Kasumi-1 (cell line): Measurements from ENCODE around the gene RAI14.
A peak's percentile ranks its signal among the peaks of the same experiment; 100 is the strongest.

ENCODE experiments used
- DNase-seq, 2 experiments: peaks; one replicate each; lab custom pipeline; 2025; lab: John Stamatoyannopoulos, UW

RAI14 gene

DNA sequence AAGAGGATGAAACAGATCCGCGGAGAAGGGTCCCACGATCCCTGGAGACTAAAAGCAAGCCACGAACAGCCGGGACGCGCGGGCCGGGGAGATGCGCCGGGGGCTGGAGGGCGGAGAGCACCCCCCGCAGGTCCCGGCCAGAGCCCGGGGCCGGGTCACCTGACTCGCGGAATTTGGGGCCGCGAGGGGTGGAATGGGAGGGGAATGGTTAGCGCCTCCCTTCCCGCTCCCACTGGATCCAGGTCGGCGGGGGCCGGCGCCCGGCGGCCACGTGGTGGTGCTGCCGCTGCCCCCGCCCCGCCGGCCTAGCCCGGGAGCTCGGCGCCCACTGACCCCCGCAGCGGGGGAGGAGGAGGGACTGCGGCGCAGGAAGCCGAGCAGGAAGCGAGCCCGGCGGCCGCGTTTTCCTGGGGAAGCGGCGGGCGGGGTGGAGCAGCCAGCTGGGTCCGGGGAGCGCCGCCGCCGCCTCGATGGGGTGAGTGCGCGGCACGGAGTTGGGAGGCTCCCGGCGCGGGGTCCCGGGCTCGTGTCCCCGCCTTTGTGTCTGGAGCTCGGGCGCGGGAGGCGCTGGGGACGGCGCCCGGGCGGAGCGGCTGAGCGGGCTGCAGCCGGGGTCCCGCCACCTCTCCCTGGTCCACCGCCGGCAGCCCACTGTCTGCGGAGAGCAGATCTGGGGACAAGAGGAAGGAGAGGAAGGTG, at the start of gene RAI14:
TSS of gene RAI14 (plus strand) at position 328 of the 699 bp plus-strand sequence. CDS start 30,592 bp downstream, outside the sequence.
- peak in 1 of 2 experiments; percentile 32 for DNase-seq

GRCh38 chr5:34608368-34608767, 47.8 kb upstream of the RAI14 start:
- DNase-seq: no peak

DNA sequence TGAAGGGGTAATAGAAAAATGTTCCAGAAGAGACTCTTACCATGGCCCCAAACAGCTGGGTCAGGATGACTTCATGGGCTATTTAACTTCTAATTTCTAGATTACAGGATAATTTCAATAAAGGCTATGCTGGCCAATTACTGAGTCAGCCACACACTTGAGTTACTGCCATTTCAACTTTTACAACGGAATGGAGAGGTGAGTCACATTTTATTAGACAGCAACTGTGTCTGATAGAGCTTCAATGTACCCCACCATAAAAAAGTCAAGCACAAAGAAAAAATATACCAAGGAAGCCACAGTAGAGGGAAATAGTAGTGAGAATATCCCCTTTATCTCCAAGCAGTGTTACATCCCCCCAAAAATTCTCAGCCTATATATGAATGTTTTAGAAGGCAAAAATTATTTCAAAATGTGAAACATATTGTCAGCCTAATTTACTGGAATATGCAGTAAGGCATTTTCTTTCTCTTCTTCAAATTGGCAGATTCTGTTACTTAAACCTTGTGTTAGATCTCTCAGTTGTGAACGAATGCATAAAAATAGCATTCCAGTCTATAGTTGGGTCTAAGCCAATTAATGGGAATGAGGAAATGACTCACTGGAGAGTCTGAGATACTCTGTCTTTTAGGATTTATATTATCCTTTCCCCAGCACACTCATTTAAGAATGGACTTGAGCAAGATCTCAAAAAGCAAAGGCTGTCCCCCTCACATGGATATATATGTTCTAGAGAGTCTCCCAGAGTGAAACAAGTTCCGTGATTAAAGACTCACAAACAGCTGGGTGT, 47.1 kb upstream of the RAI14 start:
- DNase-seq: peak in 1 of 2 experiments; percentile 1

DNA sequence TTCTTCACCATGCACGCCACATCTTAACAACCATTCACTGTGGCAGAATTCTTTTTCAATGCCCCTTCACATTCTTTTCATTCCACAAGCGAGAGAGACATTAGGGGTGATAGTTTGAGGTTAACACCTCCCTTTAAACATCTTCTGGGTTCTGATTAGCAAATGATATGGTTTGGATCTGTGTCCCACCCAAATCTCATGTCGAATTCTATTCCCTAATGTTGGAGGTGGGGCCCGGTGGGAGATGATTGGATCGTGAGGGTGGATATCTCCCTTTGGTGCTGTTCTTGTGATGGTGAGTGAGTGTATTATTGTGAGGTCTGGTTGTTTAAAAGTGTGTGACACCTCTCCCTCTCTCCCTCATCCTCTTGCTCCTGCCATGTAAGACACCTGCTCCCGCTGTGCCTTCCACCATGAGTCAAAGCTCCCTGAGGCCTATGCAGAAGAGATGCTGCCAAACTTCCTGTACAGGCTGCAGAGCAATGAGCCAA, 46.1 kb upstream of the RAI14 start:
- no peak for DNase-seq

- DNase-seq: no peak
Measured at GRCh38 chr5:34610546-34610945, 45.6 kb upstream of the RAI14 start.

DNA sequence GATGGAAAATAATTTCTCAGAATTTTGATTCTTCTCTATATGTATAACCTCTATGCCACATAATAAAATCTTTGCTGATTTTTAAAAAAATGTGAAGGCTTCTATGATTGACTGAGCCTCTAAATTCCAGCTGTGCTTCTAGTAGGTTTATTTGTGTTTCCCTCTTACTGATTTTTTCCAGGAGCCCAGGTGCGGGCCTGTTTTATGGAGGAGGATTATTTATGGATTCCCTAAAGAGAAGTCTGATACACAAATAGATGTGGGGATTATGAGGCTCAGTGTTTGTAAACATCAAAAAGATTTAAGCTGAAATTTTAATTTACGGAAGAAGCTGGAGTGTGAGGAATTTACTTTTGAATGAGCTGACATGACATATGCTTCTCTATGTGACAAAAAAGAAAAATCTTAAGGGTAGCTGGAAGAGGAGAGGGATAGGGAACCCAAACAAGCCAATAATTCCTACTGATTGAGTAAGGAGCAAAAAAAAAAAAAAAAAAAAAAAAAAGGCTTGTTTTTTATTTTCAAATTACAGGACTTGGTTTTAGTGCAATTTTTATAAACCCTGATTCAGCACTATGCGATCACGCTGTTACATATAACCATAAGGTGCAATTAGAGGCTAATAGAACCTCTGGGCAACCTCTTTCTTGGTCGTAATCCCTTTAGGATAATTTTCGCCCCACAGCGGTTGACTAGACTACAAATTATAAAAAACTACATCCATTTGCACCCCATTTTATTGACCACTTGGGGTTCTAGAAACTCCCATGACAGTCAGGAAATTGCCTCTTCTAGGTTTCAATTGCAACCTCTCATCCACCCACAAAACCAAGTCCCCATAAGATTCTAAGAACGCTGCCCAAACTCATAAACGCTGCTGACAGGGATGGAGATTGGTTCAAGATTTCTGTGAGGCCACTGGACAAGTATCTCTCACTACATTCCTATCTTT, 44.4 kb upstream of the RAI14 start:
- no peak for DNase-seq

DNA sequence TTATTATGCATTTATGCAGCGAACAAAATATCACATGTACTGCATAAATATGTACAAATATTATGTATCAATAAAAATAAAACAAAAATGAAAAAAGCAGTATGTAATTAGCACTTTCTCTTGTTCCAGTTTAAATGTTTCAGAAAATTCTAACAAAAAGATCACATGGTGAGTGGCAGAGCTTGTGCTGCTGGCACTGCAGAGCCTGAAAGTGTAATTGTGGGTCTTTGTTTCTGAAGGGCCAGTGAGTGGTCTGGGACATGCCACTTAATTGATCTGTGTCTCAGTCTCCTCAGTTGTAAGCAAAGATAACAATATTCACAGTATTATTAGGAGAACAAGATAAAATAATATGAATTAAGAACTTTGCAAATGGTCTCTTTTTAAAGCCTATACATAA, 39.5 kb upstream of the RAI14 start:
- DNase-seq: no peak

DNA sequence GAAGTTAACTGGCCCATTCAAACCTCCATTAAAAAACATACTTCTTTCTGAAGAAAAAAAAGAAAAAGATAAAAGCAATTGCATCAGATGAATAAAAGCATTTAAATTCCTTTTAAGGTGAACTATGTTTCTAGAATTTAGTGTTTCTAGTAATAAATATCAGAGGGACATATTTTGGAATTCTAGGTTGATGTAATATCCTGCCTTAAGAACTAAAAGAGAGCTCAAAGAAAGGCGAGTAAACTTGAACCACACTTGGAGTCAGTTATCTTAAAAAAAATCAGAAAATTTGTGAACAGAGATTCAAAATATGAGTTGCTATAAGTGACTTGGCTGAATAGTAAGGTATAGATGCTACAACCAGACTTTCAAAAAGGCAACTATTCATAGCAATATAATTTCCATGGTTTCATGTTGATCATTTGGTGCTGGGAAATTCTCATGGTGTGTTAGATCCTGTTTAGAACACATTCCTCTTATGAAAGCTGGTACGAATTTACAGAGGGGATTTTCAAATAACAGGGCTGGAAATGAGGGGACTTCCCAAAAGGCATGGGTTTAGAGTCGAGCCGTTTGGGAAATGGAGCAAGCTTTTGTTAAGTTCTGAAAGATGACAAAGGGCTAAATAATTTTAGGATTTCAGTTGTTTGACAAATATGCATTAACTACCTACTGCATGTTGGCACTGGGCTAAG, 37.6 kb upstream of the RAI14 start:
- DNase-seq: no peak

DNA sequence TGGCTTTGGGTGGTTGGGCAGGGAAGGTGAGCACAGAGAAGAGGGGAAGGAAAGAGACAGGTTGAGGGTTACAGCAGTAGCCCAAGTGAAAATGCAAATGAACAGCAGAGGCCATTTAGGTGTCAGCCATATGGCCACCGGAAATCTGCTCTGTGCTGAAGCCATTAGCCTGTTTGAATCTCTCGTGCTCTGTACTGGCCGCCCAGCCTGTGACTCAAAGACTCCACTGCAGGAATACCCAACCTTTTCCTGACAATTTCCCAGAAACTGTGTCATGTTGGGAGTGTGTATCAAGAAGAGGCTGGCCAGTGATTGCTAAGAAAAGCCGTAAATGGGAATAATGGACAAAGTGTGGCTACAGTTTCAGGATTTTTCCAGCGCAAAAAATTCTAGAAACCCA, 35.9 kb upstream of the RAI14 start:
- DNase-seq: no peak

GRCh38 chr5:34621277-34622097, 34.6 kb upstream of the RAI14 start:
- no peak for DNase-seq

DNA sequence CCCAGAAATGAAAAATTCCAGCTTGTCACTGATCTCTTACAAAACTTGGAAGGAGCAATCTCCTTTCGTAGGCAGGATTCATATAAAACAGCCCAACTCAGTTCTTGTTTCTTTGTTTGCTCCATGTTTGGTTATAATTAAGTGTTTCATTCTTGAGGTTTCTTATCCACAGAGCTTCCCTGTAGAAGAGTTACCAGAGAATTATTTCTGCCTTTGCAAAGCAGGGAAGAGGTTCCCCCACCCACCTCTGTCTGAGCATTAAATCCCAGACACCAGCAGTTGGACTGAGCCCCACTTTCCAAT, 34.1 kb upstream of the RAI14 start:
- DNase-seq: no peak

- DNase-seq: no peak
Measured at GRCh38 chr5:34624691-34625090, 31.4 kb upstream of the RAI14 start.

GRCh38 chr5:34625246-34625645, 30.9 kb upstream of the RAI14 start:
- DNase-seq: no peak

GRCh38 chr5:34626036-34626435, 30.1 kb upstream of the RAI14 start:
- no peak for DNase-seq

GRCh38 chr5:34626751-34627150, 29.4 kb upstream of the RAI14 start:
- no peak for DNase-seq

- no peak for DNase-seq
Measured at GRCh38 chr5:34627794-34628193, 28.3 kb upstream of the RAI14 start.

DNA sequence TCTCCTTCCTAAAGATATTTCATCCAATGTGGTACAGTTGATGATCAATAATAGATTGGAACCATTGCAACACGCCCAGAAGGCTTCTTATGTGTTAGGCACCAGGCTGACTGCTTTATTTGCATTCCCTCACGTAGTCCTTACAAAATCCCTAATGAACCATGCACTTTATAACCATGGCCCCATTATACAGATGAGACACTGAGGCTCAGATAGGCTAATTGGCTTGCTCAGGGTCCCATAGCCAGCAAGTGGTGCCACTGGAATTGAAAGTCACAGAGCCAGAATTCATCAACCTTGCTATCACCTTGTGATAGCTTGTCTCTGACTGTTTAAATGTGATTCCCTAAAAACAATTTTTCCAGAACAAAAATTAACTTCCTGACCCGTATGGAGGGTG, 27.8 kb upstream of the RAI14 start:
- DNase-seq: no peak

DNA sequence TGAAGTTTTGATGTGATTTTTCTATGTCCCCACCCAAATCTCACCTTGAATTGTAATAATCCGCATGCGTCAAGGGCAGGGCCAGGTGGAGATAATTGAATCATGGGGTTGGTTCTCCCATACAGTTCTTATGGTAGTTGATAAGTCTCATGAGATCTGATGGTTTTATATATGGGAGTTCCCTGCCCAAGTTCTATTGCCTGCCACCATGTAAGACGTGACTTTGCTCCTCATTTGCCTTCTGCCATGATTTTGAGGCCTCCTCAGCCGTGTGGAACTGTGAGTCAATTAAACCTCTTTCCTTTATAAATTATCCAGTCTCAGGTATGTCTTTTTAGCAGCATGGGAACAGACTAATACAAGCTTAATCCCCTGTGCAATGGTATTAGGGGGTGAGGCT, 25.5 kb upstream of the RAI14 start:
- no peak for DNase-seq

DNA sequence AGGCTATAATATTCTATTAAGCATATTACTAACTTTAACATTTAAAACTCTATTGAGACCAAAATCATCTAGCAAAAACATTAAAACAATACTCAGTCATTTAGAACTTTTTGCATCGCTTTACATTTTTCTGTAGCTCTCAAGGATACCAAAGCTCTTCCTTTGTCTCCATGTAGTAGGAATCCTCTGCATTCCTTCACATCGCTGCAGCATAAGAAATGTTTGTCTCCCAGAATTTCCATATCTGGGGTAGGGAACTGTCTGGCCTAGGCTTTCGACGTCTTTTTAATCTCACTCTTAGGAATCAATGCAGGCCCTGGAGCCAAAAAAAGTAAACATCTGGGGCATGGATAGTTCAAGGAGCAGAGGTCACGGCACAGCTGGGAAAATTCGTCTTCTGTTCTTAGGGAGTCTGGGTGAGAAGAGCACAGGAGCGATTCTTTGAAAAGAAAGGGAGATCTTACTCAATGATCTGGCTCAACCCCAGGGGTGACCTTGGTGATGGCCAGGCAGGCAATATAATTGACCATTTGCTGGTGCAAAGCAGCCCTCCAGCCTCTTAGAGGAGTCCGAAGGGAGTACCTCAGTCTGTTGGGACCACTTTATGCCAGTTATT, 23.2 kb upstream of the RAI14 start:
- DNase-seq: no peak

DNA sequence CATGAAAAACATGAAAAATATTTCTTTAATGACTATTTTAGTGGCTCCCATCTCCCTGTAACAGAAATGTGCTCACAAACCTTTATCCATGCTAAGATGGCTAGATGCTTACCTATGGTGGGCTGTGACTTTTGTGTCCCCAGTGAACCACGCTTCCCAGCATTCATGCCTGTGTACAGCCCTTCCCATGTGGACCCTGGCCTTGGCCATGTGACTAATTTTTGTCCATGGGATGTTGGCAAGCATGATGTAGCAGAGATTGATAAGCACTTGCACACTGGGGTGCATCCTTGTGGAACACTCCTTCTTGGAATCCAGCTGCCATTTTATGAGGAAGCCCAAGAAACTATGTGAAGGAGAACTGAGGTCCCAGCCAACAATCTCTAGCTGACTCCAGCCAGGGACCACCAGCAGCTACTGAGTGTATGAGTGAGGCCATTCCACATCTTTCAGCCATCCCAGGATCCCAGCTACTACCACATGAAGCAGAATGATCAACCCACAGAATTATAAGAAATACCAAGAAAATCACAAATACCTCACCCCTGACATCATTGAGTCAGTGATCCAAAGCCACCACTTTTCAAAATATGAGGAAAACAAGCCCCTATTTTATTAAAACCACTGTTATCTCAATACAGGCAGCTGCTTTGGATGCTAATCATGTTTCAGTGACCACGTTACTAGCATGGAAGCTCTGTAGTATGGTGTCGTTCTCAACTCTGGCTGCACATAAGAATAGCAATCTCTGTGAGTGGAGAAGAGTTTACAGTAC, 16.1 kb upstream of the RAI14 start:
- DNase-seq: no peak
